NB4 (cell line): ENCODE measurements around the gene SEMA6D.
"Not testable (repeated sequence)": the region's sequence is repeated elsewhere in the genome, so short reads cannot be mapped to it uniquely, and the experiment has no call there.

Experiments used
- DNase-seq: peaks from one replicate; pipeline ENCODE4 v3.0.0; 2010; ENCODE audit warnings: low read depth
- H3K4me3 ChIP-seq: one replicate; pipeline ENCODE4 v1.5.1; 2011; ENCODE audit warnings: mild to moderate bottlenecking, low read depth, low read length, moderate library complexity
- CTCF ChIP-seq: IDR thresholded peaks from one replicate; pipeline ENCODE4 v1.5.1; 2012; ENCODE audit warnings: low read depth, low read length
- MAX ChIP-seq: IDR thresholded peaks from 2 replicates; pipeline ENCODE4 v1.6.1; 2011; ENCODE audit warnings: low read depth, low read length
- MYC ChIP-seq: IDR thresholded peaks from 2 replicates; pipeline ENCODE4 v1.6.1; 2011; ENCODE audit warnings: low read depth, low read length
- POLR2A ChIP-seq: IDR thresholded peaks from 2 replicates; pipeline ENCODE4 v1.6.1; 2011; ENCODE audit warnings: mild to moderate bottlenecking; ENCODE audit not compliant: insufficient read length; ENCODE audit errors: extremely low read depth

Gene SEMA6D

GRCh38 chr15:47733085-47733484 is 15.8 kb downstream of the SEMA6D start:
- TF ChIP-seq POLR2A (no peak), MYC (no peak), CTCF (no peak), MAX (no peak)
- no peak for DNase-seq
- H3K4me3 ChIP-seq = no peak overlapping the region

GRCh38 chr15:47736143-47736786 is 19.0 kb downstream of the SEMA6D start:
- DNase-seq = no peak
- no peak for TF ChIP-seq CTCF

GRCh38 chr15:47737477-47737876 is 20.2 kb downstream of the SEMA6D start:
- DNase-seq = no peak
- TF ChIP-seq MYC (no peak), MAX (no peak), POLR2A (no peak), CTCF (no peak)
- H3K4me3 ChIP-seq = no peak overlapping the region

More at GRCh38 chr15:47736143-47736786, 19.0 kb downstream of the SEMA6D start:
- no peak overlapping the region for H3K4me3 ChIP-seq

GRCh38 chr15:47738144-47738825 is 21.0 kb downstream of the SEMA6D start:
- DNase-seq = not testable (repeated sequence)

GRCh38 chr15:47741082-47741481 is 23.8 kb downstream of the SEMA6D start:
- no peak for DNase-seq
- TF ChIP-seq CTCF = no peak
- no peak for TF ChIP-seq MAX
- TF ChIP-seq POLR2A = no peak
- TF ChIP-seq MYC = no peak
- no peak overlapping the region for H3K4me3 ChIP-seq

More at GRCh38 chr15:47738144-47738825, 21.0 kb downstream of the SEMA6D start:
- H3K4me3 ChIP-seq = not testable (repeated sequence)

GRCh38 chr15:47741907-47742306 is 24.6 kb downstream of the SEMA6D start:
- H3K4me3 ChIP-seq = no peak overlapping the region
- TF ChIP-seq MYC = no peak
- TF ChIP-seq MAX = no peak
- no peak for TF ChIP-seq POLR2A
- TF ChIP-seq CTCF = no peak
- no peak for DNase-seq
